CD14-positive monocyte (primary cell): Measurements from ENCODE around the gene OFD1. TPM values are rescaled to one million over a fixed set of nuclear protein-coding genes. Genes with fewer than 3 reads are reported as not detected.

Experiments
- DNase-seq, 3 donors: peaks; one replicate each; pipeline ENCODE4 v3.0.0-alpha.2; 2011 to 2022
- H2AFZ ChIP-seq: 2 replicates; pipeline ENCODE4 v1.6.0; 2012; ENCODE audit warnings: mild to moderate bottlenecking, low read depth, low read length, inconsistent platforms; ENCODE audit not compliant: insufficient read depth, poor library complexity, severe bottlenecking
- H3K27ac ChIP-seq, 2 donors: 1 replicate in 1 of 2; 2 replicates in 1 of 2; pipeline ENCODE4 v1.5.1; 2012 to 2013; ENCODE audit warnings: low read length in 2 of 2, control low read depth in 1 of 2, inconsistent platforms in 1 of 2, low read depth in 1 of 2, mild to moderate bottlenecking in 1 of 2
- H3K27me3 ChIP-seq, 2 donors: one replicate each; pipeline versions ENCODE4 v1.6.0 to v1.6.1; 2011 to 2013; ENCODE audit warnings: low read length in 2 of 2; ENCODE audit not compliant: control insufficient read depth in 2 of 2, insufficient read depth in 2 of 2
- H3K36me3 ChIP-seq, 2 donors: replicated peaks in 1 of 2; 1 replicate in 1 of 2; 2 replicates in 1 of 2; pipeline versions ENCODE4 v1.5.1 to v1.6.1; 2012 to 2013; ENCODE audit warnings: low read length in 2 of 2, control low read depth in 1 of 2, inconsistent platforms in 1 of 2, mild to moderate bottlenecking in 1 of 2; ENCODE audit not compliant: insufficient read depth in 2 of 2, control insufficient read depth in 1 of 2
- H3K4me1 ChIP-seq, 2 donors: 1 replicate in 1 of 2; 2 replicates in 1 of 2; pipeline versions ENCODE4 v1.5.1 to v1.6.1; 2012 to 2013; ENCODE audit warnings: low read length in 2 of 2, control low read depth in 1 of 2, inconsistent platforms in 1 of 2, mild to moderate bottlenecking in 1 of 2, moderate library complexity in 1 of 2; ENCODE audit not compliant: insufficient read depth in 2 of 2, control insufficient read depth in 1 of 2
- H3K4me2 ChIP-seq: replicated peaks from 2 replicates; pipeline ENCODE3; 2012; ENCODE audit warnings: low read length, moderate library complexity, mild to moderate bottlenecking; ENCODE audit not compliant: poor library complexity, severe bottlenecking; ENCODE audit errors: extremely low read depth
- H3K4me3 ChIP-seq, 3 experiments: fragments of 200-600 bp in 1 of 3; sonication (generic) in 1 of 3; replicated peaks in 1 of 3; 1 replicate in 2 of 3; 2 replicates in 1 of 3; pipeline ENCODE4 v1.5.1; 2011 to 2013; ENCODE audit warnings: low read length in 3 of 3, mild to moderate bottlenecking in 3 of 3, control low read depth in 2 of 3, low read depth in 2 of 3, inconsistent platforms in 1 of 3, moderate library complexity in 1 of 3
- H3K79me2 ChIP-seq: 2 replicates; pipeline ENCODE4 v1.6.0; 2012; ENCODE audit warnings: mild to moderate bottlenecking, control low read depth, inconsistent platforms, low read length, moderate library complexity; ENCODE audit not compliant: insufficient read depth
- H3K9ac ChIP-seq: 2 replicates; pipeline ENCODE4 v1.6.0; 2017; ENCODE audit warnings: low read length, mild to moderate bottlenecking; ENCODE audit not compliant: insufficient read depth, poor library complexity, severe bottlenecking
- H3K9me3 ChIP-seq, 2 donors: replicated peaks in 1 of 2; 1 replicate in 1 of 2; 2 replicates in 1 of 2; pipeline versions ENCODE4 v1.5.1 to v1.6.1; 2012 to 2013; ENCODE audit warnings: low read length in 2 of 2, control low read depth in 1 of 2; ENCODE audit not compliant: control insufficient read depth in 1 of 2, insufficient read depth in 1 of 2
- H4K20me1 ChIP-seq: 2 replicates; pipeline ENCODE4 v1.6.0; 2012; ENCODE audit warnings: mild to moderate bottlenecking, low read length, control low read depth, moderate library complexity; ENCODE audit not compliant: insufficient read depth
- H3K27ac Mint-ChIP-seq, 7 donors: one replicate each; pipeline ENCODE4 v1.8.0; 2020; ENCODE audit warnings: mild to moderate bottlenecking in 7 of 7, mixed read lengths in 7 of 7, moderate library complexity in 6 of 7, inconsistent platforms in 2 of 7
- H3K27me3 Mint-ChIP-seq, 3 donors: one replicate each; pipeline ENCODE4 v1.8.0; 2021 to 2022; ENCODE audit warnings: low read depth in 3 of 3, mild to moderate bottlenecking in 3 of 3, mixed read lengths in 3 of 3, moderate library complexity in 3 of 3, inconsistent platforms in 1 of 3
- H3K36me3 Mint-ChIP-seq, 2 donors: one replicate each; pipeline ENCODE4 v1.8.0; 2020; ENCODE audit warnings: mixed read lengths in 2 of 2, inconsistent platforms in 1 of 2, mild to moderate bottlenecking in 1 of 2
- H3K4me1 Mint-ChIP-seq: one replicate; pipeline ENCODE4 v1.8.0; 2020; ENCODE audit warnings: mild to moderate bottlenecking, mixed read lengths
- H3K4me3 Mint-ChIP-seq, 2 donors: one replicate each; pipeline ENCODE4 v1.8.0; 2020; ENCODE audit warnings: mild to moderate bottlenecking in 2 of 2, mixed read lengths in 2 of 2, moderate library complexity in 1 of 2
- H3K9me3 Mint-ChIP-seq, 7 donors: one replicate each; pipeline ENCODE4 v1.8.0; 2020 to 2022; ENCODE audit warnings: mixed read lengths in 7 of 7, mild to moderate bottlenecking in 6 of 7, moderate library complexity in 6 of 7, inconsistent platforms in 2 of 7
- WGBS: methylation state at CpG from one replicate; pipeline ENCODE4 v1.1.5; 2013; ENCODE audit warnings: missing lambda C conversion rate; ENCODE audit not compliant: insufficient coverage; 5-methylcytosine and 5-hydroxymethylcytosine counted together
- intact Hi-C, 2 donors: fragments of 100-400 bp; cut with micrococcal nuclease; formaldehyde crosslinking; loops; one replicate each; pipeline versions ENCODE4 v1.15.0 to v1.15.1; 2023
- polyA plus RNA-seq, 3 donors: library from polyadenylated mRNA; depleted of rRNA in 1 of 3; unstranded in 2 of 3; stranded (reverse) in 1 of 3; fragments of 300-500 nt in 2 of 3; fragments of >200 nt in 1 of 3; fragmentation: Illumina TruSeq in 2 of 3; gene quantifications; 1 replicate in 2 of 3; 2 replicates in 1 of 3; pipeline ENCODE4 v1.2.3, GENCODE V29; 2012 to 2021
- TF ChIP-seq, protein P1 (sequence below): fragments of 200-600 bp; IDR thresholded peaks from one replicate; pipeline ENCODE4 v1.8.0; 2022; ENCODE audit warnings: antibody characterized with exemption, mild to moderate bottlenecking

OFD1 gene
- polyA plus RNA-seq, 3 donors: 2.4 to 10.2 (median 2.9) TPM

- Mint-ChIP-seq H3K27ac (peak overlapping the region in 1 of 7 donors; percentile 47), H3K36me3 (peaks cover 12 to 14% of the 10 kb centered on the region in 2 donors), H3K9me3 (peaks cover 0 to 3% (median 0%) of the 10 kb centered on the region in 7 donors), H3K27me3 (peaks cover 0 to 15% (median 0%) of the 10 kb centered on the region in 3 donors), H3K4me3 (no peak overlapping the region), H3K4me1 (peaks cover 9% of the 10 kb centered on the region)
- no peak overlapping the region for H2AFZ ChIP-seq
- H3K4me1 ChIP-seq: peaks cover 0 to 5% of the 10 kb centered on the region in 2 donors
- H3K9me3 ChIP-seq: no peaks in the 10 kb centered on the region
- 0% methylated on average over 1 of the region's 2 CpGs for WGBS
- no peaks in the 10 kb centered on the region for H4K20me1 ChIP-seq
- no peak overlapping the region for H3K4me2 ChIP-seq
- H3K36me3 ChIP-seq: peaks cover 7 to 9% of the 10 kb centered on the region in 2 donors
- TF ChIP-seq, protein P1, sequence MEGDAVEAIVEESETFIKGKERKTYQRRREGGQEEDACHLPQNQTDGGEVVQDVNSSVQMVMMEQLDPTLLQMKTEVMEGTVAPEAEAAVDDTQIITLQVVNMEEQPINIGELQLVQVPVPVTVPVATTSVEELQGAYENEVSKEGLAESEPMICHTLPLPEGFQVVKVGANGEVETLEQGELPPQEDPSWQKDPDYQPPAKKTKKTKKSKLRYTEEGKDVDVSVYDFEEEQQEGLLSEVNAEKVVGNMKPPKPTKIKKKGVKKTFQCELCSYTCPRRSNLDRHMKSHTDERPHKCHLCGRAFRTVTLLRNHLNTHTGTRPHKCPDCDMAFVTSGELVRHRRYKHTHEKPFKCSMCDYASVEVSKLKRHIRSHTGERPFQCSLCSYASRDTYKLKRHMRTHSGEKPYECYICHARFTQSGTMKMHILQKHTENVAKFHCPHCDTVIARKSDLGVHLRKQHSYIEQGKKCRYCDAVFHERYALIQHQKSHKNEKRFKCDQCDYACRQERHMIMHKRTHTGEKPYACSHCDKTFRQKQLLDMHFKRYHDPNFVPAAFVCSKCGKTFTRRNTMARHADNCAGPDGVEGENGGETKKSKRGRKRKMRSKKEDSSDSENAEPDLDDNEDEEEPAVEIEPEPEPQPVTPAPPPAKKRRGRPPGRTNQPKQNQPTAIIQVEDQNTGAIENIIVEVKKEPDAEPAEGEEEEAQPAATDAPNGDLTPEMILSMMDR: no peak
- no peaks in the 10 kb centered on the region for H3K79me2 ChIP-seq
- H3K27ac ChIP-seq: no peak overlapping the region
- no peaks in the 10 kb centered on the region for H3K27me3 ChIP-seq
- intact Hi-C loops: no loop called here
- no peak overlapping the region for H3K9ac ChIP-seq
- no peak overlapping the region for H3K4me3 ChIP-seq
- no peak for DNase-seq
Observed at GRCh38 chrX:13778916-13779315, 44.4 kb downstream of the OFD1 start.

DNA sequence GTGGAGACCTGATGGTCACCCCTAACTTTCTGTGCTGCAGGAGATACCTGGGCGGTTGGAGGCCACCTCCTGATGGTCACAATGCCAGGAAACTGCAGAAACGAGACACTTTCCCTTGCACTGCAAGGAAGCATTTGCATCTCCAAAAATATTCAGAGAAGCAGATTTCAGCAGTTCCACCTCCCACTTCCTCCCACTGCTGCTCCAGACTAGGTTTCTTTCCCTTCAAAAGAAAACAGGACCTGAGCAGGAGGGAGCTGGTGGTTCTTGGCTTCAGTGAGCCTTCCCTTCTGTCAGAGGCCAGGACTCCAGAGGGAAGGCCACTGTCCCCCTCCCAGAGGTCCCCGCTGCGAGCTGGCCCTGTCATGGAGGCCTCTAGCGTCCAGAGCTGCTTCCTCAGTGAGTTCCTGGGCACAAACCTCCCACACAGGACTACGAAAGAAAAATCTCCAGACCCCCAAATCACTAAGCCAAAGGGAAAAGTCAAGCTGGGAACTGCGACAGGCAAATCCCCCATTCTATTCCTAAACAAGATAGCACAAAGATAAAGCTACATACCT is 46.4 kb downstream of the OFD1 start:
- Histone ChIP-seq H3K9ac (no peak overlapping the region), H3K4me2 (no peak overlapping the region), H3K9me3 (no peaks in the 10 kb centered on the region), H4K20me1 (no peaks in the 10 kb centered on the region), H3K36me3 (peaks cover under 1 to 5% of the 10 kb centered on the region in 2 donors), H3K27ac (no peak overlapping the region), H3K79me2 (no peaks in the 10 kb centered on the region), H3K4me1 (peaks cover 0 to 5% of the 10 kb centered on the region in 2 donors), H2AFZ (no peak overlapping the region), H3K27me3 (no peaks in the 10 kb centered on the region), H3K4me3 (no peak overlapping the region)
- Mint-ChIP-seq H3K36me3 (peaks cover 2% of the 10 kb centered on the region in 2 donors), H3K4me1 (peaks cover 9% of the 10 kb centered on the region), H3K27ac (peak overlapping the region in 1 of 7 donors; percentile 54), H3K27me3 (peaks cover 0 to 15% (median 0%) of the 10 kb centered on the region in 3 donors), H3K9me3 (peaks cover 0 to 3% (median 0%) of the 10 kb centered on the region in 7 donors), H3K4me3 (no peak overlapping the region)
- DNase-seq: no peak
- intact Hi-C loops: no loop called here
- TF ChIP-seq, protein P1: no peak
- WGBS: 67% methylated on average over 3 of the region's 7 CpGs
